Measurements from ENCODE around the gene SERTAD2.
A peak's percentile ranks its signal among the peaks of the same experiment; 100 is the strongest.

SERTAD2 gene

DNA sequence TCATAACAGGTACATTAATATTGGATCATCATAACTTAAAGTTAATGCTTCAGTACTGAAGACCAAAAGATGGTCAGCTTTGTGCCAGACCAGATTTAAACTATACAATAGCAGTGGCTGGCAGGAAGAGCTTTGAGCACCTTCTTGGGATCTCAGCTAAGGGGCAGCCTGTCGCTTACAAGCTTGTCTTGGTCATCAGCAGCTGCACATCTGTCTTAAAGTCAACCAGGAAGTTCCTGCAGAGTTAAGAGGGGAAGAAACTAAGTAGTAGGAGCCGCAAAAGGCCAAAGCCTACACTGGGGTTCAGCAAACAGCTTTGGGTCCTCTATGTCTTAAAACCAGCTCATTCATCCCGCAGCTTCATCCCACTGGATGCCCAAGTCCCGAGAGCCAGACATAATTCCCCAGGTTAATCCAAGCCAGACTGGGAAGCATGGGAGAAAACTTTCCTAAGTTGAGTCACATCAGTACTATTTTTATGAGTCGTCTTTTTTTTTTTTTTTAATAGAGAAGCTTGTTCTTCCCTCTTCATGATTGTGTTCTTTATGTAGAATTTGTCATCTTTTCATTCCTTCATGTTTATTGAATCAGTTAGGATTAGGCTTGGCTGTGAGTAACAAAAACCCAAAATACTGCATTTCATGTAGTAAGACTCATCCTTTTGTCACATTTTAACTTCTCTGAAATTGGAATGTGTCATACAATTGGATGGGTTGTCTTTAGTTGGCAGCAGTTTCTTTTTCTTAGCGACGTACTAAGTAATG lies 59.3 kb downstream of the SERTAD2 start:
- no peak for TF ChIP-seq CTCF (conservative IDR thresholded peaks at IDR 0.05; ENCODE audit: low read depth, low read length)
- no peak overlapping the region for H3K4me3 ChIP-seq (ENCODE audit: low read length)
- DNase-seq (ENCODE audit: low read depth), result no peak

DNA sequence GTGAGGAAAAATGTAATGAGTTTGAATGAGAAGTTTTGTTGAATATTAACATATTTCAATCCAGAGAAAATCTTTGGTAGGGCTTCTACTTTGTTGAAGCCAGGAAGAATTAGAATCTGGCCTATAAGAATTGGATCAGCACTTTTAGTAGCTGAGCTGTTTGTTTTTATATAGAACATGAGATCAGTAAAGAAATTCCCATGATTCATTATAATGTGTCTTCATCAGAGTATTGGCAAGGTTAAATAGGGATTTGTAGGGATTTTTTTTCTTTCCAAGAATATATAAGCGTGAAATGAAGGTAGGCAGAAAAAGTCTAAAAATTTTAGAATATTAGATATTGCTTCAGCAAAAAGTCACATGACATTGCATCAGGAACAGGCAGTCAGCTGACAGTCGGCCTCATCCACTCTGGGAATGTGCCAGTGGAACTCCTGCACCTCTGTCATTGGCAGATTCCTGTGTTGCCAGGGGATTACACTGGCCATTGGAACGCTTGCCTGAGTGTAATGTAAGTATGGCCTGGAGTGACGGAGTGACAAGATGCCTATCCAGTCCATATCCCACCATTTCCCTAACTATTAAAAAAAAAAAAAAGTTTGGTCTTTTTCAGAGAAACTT lies 60.6 kb downstream of the SERTAD2 start:
- H3K4me3 ChIP-seq (ENCODE audit: low read length), result no peak overlapping the region
- no peak for TF ChIP-seq CTCF (conservative IDR thresholded peaks at IDR 0.05; ENCODE audit: low read depth, low read length)
- DNase-seq (ENCODE audit: low read depth), result peak; percentile 82

DNA sequence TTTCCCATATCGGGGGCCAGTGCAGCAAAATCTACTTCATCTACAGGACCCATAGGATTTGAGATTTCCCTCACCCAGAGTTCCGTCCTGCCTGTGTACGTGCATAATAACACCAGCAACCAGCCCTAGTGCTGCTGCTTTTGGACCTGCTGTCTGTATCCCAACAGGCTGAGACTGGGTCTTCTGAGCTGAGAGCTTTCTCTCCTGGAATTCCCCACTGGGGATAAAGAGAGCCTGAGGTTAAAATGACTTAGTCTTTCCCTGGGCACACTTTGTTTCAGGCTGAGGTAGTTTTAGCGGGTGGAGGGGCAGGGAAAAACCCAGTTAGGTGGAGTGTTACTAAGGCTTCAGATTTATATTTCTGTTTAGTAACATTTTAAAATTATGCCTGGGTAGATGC lies 62.5 kb downstream of the SERTAD2 start:
- H3K4me3 ChIP-seq (ENCODE audit: low read length), result no peak overlapping the region
- DNase-seq (ENCODE audit: low read depth), result no peak
- no peak for TF ChIP-seq CTCF (conservative IDR thresholded peaks at IDR 0.05; ENCODE audit: low read depth, low read length)

DNA sequence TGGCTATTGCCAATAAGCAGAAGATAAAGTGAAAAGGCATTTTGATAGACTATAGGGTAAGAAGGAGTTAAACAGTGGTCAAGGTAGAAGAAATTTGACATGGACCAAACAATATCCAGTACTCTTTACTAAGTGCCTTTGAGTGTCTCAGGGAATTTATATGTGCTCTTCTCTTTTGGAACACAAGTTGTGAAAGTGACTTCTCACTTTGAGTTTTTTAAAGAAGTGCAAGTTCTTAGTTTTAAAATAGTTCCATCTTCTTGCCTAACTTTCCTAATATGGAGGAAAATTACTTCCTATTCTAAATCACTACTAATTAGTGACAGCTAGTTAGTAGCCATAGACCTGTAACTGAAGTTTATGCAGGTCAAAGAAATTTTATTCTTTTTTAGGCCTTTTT lies 66.2 kb downstream of the SERTAD2 start:
- no peak overlapping the region for H3K4me3 ChIP-seq (ENCODE audit: low read length)
- DNase-seq (ENCODE audit: low read depth), result no peak
- no peak for TF ChIP-seq CTCF (conservative IDR thresholded peaks at IDR 0.05; ENCODE audit: low read depth, low read length)

- no peak for DNase-seq (ENCODE audit: low read depth)
- TF ChIP-seq CTCF (conservative IDR thresholded peaks at IDR 0.05; ENCODE audit: low read depth, low read length), result peak; percentile 70
- H3K4me3 ChIP-seq (ENCODE audit: low read length), result no peak overlapping the region
These were observed 66.7 kb downstream of the SERTAD2 start for GRCh38 chr2:64586883-64587481.

- TF ChIP-seq CTCF (conservative IDR thresholded peaks at IDR 0.05; ENCODE audit: low read depth, low read length), result no peak
- H3K4me3 ChIP-seq (ENCODE audit: low read length), result no peak overlapping the region
- DNase-seq (ENCODE audit: low read depth), result no peak
These were observed 67.7 kb downstream of the SERTAD2 start for GRCh38 chr2:64586054-64586453.
